WTC11 (cell line): ENCODE results near the gene GPR162. TPM values are rescaled to one million over a fixed set of nuclear protein-coding genes. Genes with fewer than 3 reads are reported as not detected.

Experiments used
- ATF6 ChIP-seq: sonication (generic); formaldehyde crosslinking; IDR thresholded peaks from 2 replicates; pipeline ENCODE4 v1.8.1; 2023; ENCODE audit warnings: mild to moderate bottlenecking, missing genetic modification reagents
- CBFB ChIP-seq: sonication (generic); formaldehyde crosslinking; IDR thresholded peaks from 2 replicates; pipeline ENCODE4 v1.8.1; 2022; ENCODE audit warnings: mild to moderate bottlenecking, low read depth, missing genetic modification reagents
- CREM ChIP-seq: sonication (generic); formaldehyde crosslinking; IDR thresholded peaks from 2 replicates; pipeline ENCODE4 v1.8.1; 2022; ENCODE audit warnings: mild to moderate bottlenecking, missing genetic modification reagents, moderate library complexity
- ESRRA ChIP-seq: sonication (generic); formaldehyde crosslinking; IDR thresholded peaks from 2 replicates; pipeline ENCODE4 v1.8.1; 2022; ENCODE audit warnings: mild to moderate bottlenecking, missing genetic modification reagents, borderline replicate concordance
- ETV6 ChIP-seq: sonication (generic); formaldehyde crosslinking; IDR thresholded peaks from 2 replicates; pipeline ENCODE4 v1.8.1; 2022; ENCODE audit warnings: mild to moderate bottlenecking, missing genetic modification reagents
- GTF2I ChIP-seq: fragments of 250-450 bp; sonication (Bioruptor Pico); conservative IDR thresholded peaks from 2 replicates; pipeline ENCODE4 v1.4.0; 2021; ENCODE audit warnings: mild to moderate bottlenecking
- IRF1 ChIP-seq: sonication (generic); formaldehyde crosslinking; IDR thresholded peaks from 2 replicates; pipeline ENCODE4 v1.8.0; 2023; ENCODE audit warnings: missing genetic modification reagents
- JAZF1 ChIP-seq: fragments of 250-450 bp; sonication (Bioruptor Pico); IDR thresholded peaks from 2 replicates; pipeline ENCODE4 v1.9.0; 2021; ENCODE audit warnings: moderate library complexity, mild to moderate bottlenecking, inconsistent platforms
- MLX ChIP-seq: sonication (generic); formaldehyde crosslinking; IDR thresholded peaks from 2 replicates; pipeline ENCODE4 v1.8.1; 2023; ENCODE audit warnings: mild to moderate bottlenecking, missing genetic modification reagents, moderate library complexity
- NFATC4 ChIP-seq: fragments of 250-450 bp; sonication (Bioruptor Pico); IDR thresholded peaks from 2 replicates; pipeline ENCODE4 v1.9.0; 2021; ENCODE audit warnings: mild to moderate bottlenecking
- NR1H2 ChIP-seq: sonication (generic); formaldehyde crosslinking; IDR thresholded peaks from 2 replicates; pipeline ENCODE4 v1.9.0; 2021; ENCODE audit warnings: mild to moderate bottlenecking, moderate library complexity, missing genetic modification reagents
- PRRX2 ChIP-seq: fragments of 250-450 bp; sonication (Bioruptor Pico); IDR thresholded peaks from 2 replicates; pipeline ENCODE4 v1.8.0; 2021; ENCODE audit warnings: mild to moderate bottlenecking
- STAT6 ChIP-seq: sonication (generic); formaldehyde crosslinking; conservative IDR thresholded peaks from 2 replicates; pipeline ENCODE4 v1.8.1; 2023; ENCODE audit warnings: mild to moderate bottlenecking, low read depth, missing genetic modification reagents, moderate library complexity
- ZBTB21 ChIP-seq: sonication (generic); formaldehyde crosslinking; IDR thresholded peaks from 2 replicates; pipeline ENCODE4 v1.8.1; 2023; ENCODE audit warnings: mild to moderate bottlenecking, missing genetic modification reagents, borderline replicate concordance
- ZNF416 ChIP-seq: fragments of 250-450 bp; sonication (Bioruptor Pico); IDR thresholded peaks from 2 replicates; pipeline ENCODE4 v1.9.0; 2021; ENCODE audit warnings: mild to moderate bottlenecking, inconsistent platforms
- ZNF671 ChIP-seq: fragments of 250-450 bp; sonication (Bioruptor Pico); IDR thresholded peaks from 2 replicates; pipeline ENCODE4 v1.8.0; 2021; ENCODE audit warnings: mild to moderate bottlenecking
- total RNA-seq: library from RNA; stranded (reverse); gene quantifications from 3 replicates; pipeline ENCODE4 v1.2.3, GENCODE V29; 2021
- TF ChIP-seq, protein P1 (sequence below): fragments of 250-450 bp; sonication (Bioruptor Pico); IDR thresholded peaks from 2 replicates; pipeline ENCODE4 v1.9.0; 2021; ENCODE audit warnings: moderate library complexity, mild to moderate bottlenecking, inconsistent platforms, borderline replicate concordance
- TF ChIP-seq, protein P2 (sequence below): sonication (generic); formaldehyde crosslinking; conservative IDR thresholded peaks from 2 replicates; pipeline ENCODE4 v1.8.1; 2022; ENCODE audit warnings: mild to moderate bottlenecking, missing genetic modification reagents
- TF ChIP-seq, protein P3 (sequence below): sonication (generic); formaldehyde crosslinking; IDR thresholded peaks from 2 replicates; pipeline ENCODE4 v1.8.1; 2022; ENCODE audit warnings: mild to moderate bottlenecking, missing genetic modification reagents, moderate library complexity, borderline replicate concordance
- TF ChIP-seq, protein P4 (sequence below): sonication (generic); formaldehyde crosslinking; IDR thresholded peaks from 2 replicates; pipeline ENCODE4 v1.8.0; 2023; ENCODE audit warnings: missing genetic modification reagents, mild to moderate bottlenecking, borderline replicate concordance

Gene GPR162
- total RNA-seq, 1 experiment from 2014 or later = 7.3 TPM

- TF ChIP-seq, protein P1, sequence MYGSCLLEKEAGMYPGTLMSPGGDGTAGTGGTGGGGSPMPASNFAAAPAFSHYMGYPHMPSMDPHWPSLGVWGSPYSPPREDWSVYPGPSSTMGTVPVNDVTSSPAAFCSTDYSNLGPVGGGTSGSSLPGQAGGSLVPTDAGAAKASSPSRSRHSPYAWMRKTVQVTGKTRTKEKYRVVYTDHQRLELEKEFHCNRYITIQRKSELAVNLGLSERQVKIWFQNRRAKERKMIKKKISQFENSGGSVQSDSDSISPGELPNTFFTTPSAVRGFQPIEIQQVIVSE (CRISPR knock-in tag) = no peak
- TF ChIP-seq, protein P2, sequence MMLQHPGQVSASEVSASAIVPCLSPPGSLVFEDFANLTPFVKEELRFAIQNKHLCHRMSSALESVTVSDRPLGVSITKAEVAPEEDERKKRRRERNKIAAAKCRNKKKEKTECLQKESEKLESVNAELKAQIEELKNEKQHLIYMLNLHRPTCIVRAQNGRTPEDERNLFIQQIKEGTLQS (CRISPR knock-in tag) = no peak
- TF ChIP-seq ZNF671 (CRISPR knock-in tag) = no peak
- TF ChIP-seq, protein P3, sequence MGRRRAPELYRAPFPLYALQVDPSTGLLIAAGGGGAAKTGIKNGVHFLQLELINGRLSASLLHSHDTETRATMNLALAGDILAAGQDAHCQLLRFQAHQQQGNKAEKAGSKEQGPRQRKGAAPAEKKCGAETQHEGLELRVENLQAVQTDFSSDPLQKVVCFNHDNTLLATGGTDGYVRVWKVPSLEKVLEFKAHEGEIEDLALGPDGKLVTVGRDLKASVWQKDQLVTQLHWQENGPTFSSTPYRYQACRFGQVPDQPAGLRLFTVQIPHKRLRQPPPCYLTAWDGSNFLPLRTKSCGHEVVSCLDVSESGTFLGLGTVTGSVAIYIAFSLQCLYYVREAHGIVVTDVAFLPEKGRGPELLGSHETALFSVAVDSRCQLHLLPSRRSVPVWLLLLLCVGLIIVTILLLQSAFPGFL (CRISPR knock-in tag) = no peak
- TF ChIP-seq MLX (CRISPR knock-in tag) = no peak
- TF ChIP-seq PRRX2 (CRISPR knock-in tag) = no peak
- TF ChIP-seq CBFB = 0 out of 2 replicates have a peak, but pooled peaks have one; percentile 47
- no peak; the same call in 1 of the 2 replicates for TF ChIP-seq CREM (CRISPR knock-in tag)
- TF ChIP-seq ZNF416 (CRISPR knock-in tag) = no peak
- TF ChIP-seq JAZF1 = no peak
- TF ChIP-seq ETV6 = no peak
- no peak for TF ChIP-seq NR1H2 (CRISPR knock-in tag)
- no peak for TF ChIP-seq STAT6
- TF ChIP-seq ZBTB21 = no peak
- no peak for TF ChIP-seq IRF1 (CRISPR knock-in tag)
- no peak for TF ChIP-seq NFATC4 (CRISPR knock-in tag)
- TF ChIP-seq GTF2I (CRISPR knock-in tag) = no peak
- TF ChIP-seq ATF6 (CRISPR knock-in tag) = no peak
- TF ChIP-seq ESRRA (CRISPR knock-in tag) = no peak
- TF ChIP-seq, protein P4, sequence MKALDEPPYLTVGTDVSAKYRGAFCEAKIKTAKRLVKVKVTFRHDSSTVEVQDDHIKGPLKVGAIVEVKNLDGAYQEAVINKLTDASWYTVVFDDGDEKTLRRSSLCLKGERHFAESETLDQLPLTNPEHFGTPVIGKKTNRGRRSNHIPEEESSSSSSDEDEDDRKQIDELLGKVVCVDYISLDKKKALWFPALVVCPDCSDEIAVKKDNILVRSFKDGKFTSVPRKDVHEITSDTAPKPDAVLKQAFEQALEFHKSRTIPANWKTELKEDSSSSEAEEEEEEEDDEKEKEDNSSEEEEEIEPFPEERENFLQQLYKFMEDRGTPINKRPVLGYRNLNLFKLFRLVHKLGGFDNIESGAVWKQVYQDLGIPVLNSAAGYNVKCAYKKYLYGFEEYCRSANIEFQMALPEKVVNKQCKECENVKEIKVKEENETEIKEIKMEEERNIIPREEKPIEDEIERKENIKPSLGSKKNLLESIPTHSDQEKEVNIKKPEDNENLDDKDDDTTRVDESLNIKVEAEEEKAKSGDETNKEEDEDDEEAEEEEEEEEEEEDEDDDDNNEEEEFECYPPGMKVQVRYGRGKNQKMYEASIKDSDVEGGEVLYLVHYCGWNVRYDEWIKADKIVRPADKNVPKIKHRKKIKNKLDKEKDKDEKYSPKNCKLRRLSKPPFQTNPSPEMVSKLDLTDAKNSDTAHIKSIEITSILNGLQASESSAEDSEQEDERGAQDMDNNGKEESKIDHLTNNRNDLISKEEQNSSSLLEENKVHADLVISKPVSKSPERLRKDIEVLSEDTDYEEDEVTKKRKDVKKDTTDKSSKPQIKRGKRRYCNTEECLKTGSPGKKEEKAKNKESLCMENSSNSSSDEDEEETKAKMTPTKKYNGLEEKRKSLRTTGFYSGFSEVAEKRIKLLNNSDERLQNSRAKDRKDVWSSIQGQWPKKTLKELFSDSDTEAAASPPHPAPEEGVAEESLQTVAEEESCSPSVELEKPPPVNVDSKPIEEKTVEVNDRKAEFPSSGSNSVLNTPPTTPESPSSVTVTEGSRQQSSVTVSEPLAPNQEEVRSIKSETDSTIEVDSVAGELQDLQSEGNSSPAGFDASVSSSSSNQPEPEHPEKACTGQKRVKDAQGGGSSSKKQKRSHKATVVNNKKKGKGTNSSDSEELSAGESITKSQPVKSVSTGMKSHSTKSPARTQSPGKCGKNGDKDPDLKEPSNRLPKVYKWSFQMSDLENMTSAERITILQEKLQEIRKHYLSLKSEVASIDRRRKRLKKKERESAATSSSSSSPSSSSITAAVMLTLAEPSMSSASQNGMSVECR (CRISPR knock-in tag) = 0 out of 2 replicates have a peak, but pooled peaks have one; percentile 32
Observed at GRCh38 chr12:6851921-6852650, 30.5 kb downstream of the GPR162 start, which contains the start of gene USP5 (continued).
